ENCODE data around the gene RNH1.

RNH1 gene

GRCh38 chr11:506995-507726, at the start of gene RNH1:
RNH1 (minus strand) TSS chr11:507242; CDS start chr11:502162, 5,080 bp downstream.
- peak; percentile 87 to 97 for DNase-seq

- DNase-seq, result no peak
These were observed 49.0 kb upstream of the RNH1 start for GRCh38 chr11:555780-556661.

GRCh38 chr11:555227-555779, 48.3 kb upstream of the RNH1 start:
- no peak for DNase-seq

GRCh38 chr11:554428-555226, 47.6 kb upstream of the RNH1 start:
- DNase-seq, result peak; percentile 39 to 75

GRCh38 chr11:553988-554340, 46.9 kb upstream of the RNH1 start:
- DNase-seq, result no peak

- no peak for DNase-seq
These were observed 46.3 kb upstream of the RNH1 start for GRCh38 chr11:553083-553987.

GRCh38 chr11:551596-551995, 44.6 kb upstream of the RNH1 start:
- no peak for DNase-seq

- no peak for DNase-seq
These were observed 44.1 kb upstream of the RNH1 start for GRCh38 chr11:551131-551530.

- no peak for DNase-seq
These were observed 43.7 kb upstream of the RNH1 start for GRCh38 chr11:550746-551085.

- DNase-seq, result no peak
These were observed 43.1 kb upstream of the RNH1 start for GRCh38 chr11:550021-550745.

- DNase-seq, result no peak
These were observed 41.9 kb upstream of the RNH1 start for GRCh38 chr11:548700-549603.

GRCh38 chr11:545171-545570, 38.1 kb upstream of the RNH1 start:
- no peak for DNase-seq

- DNase-seq, result no peak
These were observed 37.8 kb upstream of the RNH1 start for GRCh38 chr11:544817-545166.

- no peak for DNase-seq
These were observed 34.4 kb upstream of the RNH1 start for GRCh38 chr11:541433-541885.

GRCh38 chr11:540583-541432, 33.8 kb upstream of the RNH1 start:
- no peak for DNase-seq

- DNase-seq, result no peak
These were observed 33.0 kb upstream of the RNH1 start for GRCh38 chr11:539971-540481.

- DNase-seq, result no peak
These were observed 31.5 kb upstream of the RNH1 start for GRCh38 chr11:538431-539051.

GRCh38 chr11:537622-538430, 30.8 kb upstream of the RNH1 start:
- DNase-seq, result no peak

All from NCI-H446 (cell line).